Superior temporal gyrus (tissue), 1 donor: ENCODE measurements around the gene DAB1.
A peak's percentile ranks its signal among the peaks of the same experiment; 100 is the strongest.

Source experiments
- DNase-seq: peaks from one replicate; pipeline ENCODE4 v3.0.0-alpha.2; 2016; ENCODE audit errors: extremely low spot score

The DAB1 gene

GRCh38 chr1:57026624-57027354 is 397.1 kb downstream of the DAB1 start:
- DNase-seq: no peak

- peak; percentile 78 for DNase-seq
Measured at GRCh38 chr1:57024855-57025254, 399.0 kb downstream of the DAB1 start.

DNA sequence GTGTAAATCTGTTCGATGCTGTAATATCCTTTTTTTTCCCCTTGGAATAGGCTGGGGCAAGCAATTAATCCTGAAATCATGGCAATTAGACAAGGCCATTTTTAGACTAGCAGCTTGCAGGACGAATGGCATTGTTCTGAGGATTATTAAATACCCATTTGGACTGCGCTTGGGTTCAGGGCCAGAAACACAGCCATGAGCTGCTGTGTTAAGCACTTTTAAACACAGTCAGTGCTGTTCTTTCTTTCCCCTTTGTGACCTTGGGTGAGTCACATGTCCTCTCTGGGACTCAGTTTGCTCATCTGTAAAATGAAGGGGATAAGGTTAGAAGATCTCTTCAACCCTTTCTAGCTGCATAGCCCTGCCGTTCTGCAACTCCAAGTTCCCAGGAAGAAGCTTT is 399.4 kb downstream of the DAB1 start:
- DNase-seq: peak; percentile 24

- no peak for DNase-seq
Measured at GRCh38 chr1:57020216-57020615, 403.6 kb downstream of the DAB1 start.

- no peak for DNase-seq
Measured at GRCh38 chr1:57019236-57019839, 404.5 kb downstream of the DAB1 start.

DNA sequence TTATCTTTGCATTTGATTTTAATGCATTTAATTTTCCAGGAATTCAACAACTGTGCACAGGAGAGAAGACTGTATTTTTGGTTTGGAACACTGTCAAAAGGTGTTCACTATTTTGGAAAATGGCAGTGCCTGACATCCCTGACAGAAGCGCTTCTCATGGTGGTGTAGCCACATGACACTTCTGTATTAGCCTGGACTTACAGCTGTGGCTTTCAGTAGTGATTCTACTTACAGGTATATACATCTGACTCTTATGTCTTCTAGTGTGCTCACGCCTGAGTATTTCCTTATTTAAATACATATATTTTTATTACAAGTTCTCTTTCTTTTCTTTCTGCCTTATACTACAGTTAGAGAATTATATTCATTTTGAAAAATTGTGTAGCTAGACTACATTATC is 405.7 kb downstream of the DAB1 start:
- no peak for DNase-seq

GRCh38 chr1:57017717-57018116 is 406.1 kb downstream of the DAB1 start:
- DNase-seq: no peak

DNA sequence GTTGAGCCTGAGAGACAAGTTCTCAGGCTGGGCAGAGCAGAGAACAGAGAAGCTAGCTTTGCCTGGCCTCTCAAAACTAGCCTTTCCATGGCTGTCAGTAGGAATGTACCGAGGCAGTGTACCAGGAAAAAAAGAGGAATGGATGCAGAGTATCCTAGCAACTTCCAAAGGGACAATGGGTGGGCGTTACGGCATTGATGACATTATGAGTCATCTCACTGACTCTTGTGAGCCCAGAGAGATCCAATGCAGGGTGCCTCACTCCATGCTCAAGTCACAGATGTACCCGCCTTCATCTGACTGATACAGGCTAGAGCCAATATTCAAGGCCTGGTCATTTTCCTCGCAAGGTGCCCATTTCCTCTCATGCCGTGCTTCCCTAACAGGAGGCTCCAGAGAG is 406.7 kb downstream of the DAB1 start:
- no peak for DNase-seq

- no peak for DNase-seq
Measured at GRCh38 chr1:57015071-57015470, 408.8 kb downstream of the DAB1 start.

GRCh38 chr1:57013522-57013921 is 410.3 kb downstream of the DAB1 start:
- DNase-seq: no peak

- DNase-seq: no peak
Measured at GRCh38 chr1:57012315-57012714, 411.5 kb downstream of the DAB1 start.

DNA sequence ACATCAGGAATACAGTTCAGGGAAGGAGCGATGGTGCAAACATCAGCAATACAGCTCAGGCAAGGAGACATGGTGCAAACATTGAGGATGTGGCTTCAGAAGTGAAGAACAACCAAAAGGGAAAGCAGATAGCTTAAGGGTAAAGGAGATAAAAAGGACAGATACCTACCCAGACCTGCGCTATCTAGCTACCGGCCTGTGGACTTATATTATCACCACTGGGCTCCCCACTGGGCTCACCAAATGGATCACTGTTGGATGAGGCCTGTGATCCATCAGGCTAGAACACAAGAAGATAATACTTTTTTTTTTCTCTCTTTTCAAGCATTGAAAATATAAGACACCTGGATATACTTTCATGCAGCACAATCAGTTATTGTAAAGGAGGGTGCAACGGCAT is 413.3 kb downstream of the DAB1 start:
- DNase-seq: no peak

GRCh38 chr1:57007948-57008347 is 415.9 kb downstream of the DAB1 start:
- DNase-seq: no peak

GRCh38 chr1:57007472-57007871 is 416.4 kb downstream of the DAB1 start:
- DNase-seq: no peak

DNA sequence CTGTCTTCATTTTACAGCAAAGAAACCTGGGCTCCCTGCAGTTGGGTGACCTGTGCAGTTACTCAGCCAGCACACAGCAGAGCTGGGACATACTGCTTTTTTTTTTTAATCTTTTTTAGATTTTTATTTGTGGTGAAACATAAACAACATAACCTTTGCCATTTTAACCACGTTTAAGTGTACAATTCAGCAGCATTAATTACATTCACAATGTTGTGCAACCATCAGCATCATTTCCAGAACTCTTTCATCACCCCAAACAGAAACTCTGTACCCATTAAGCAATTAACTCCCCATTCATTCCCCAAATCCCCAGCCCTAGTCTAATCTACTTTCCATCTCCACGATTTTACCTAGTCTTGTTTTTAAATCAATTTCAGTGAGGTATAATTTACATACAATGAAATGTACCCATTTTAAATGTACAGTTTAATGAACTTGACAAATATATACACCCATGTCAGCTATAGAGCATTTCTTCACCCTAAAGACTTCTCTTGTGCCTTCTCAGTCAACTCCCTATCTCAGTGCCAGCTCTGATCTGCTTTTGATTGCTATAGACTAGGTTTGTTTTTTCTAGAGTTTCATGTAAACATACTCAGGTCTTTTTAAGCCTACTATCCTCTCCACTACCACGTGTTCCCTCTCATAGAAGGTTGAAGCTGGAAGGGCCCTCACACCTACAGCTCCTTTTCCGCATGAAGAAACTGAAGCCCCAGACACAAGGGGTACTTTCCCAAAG is 420.3 kb downstream of the DAB1 start:
- no peak for DNase-seq

GRCh38 chr1:56995414-56996100 is 428.3 kb downstream of the DAB1 start:
- no peak for DNase-seq

- no peak for DNase-seq
Measured at GRCh38 chr1:56993475-56993874, 430.4 kb downstream of the DAB1 start.

DNA sequence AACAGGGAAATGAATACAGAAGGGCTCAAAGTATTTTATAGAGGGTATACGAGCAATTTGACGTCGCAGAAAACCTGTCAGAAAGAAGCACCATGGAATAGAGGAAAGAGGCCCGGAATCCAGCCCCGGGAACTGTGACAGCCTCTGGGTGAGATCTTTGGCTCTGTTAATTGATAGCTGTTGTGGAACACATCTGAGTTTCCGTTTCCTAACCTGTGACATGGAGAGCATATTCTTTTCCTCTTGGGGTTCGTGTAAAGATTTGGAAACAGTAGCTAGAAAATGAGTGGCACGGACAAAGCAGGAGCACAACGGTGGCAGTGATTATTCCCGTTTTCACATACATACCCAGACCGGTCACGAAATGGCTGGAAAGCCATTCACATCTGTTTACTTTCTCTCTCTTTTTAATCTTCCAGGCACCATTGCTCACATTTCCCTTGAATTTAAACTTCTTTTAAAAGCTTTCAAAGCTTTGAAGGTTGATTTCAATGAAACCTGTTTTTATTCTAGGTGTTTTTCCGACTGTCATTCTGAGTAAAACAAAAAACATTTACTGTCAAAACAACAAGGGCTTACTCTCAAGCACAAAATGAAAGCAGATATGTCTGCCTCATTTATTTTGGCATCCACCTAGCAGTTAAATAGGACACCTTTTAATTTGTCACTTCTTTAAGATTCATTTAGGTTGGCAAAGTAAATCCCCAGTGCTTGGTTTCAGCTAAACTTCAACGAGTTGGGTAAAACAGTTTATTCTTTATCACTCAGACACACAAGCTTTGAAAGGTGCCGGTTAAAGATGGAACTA is 431.3 kb downstream of the DAB1 start:
- no peak for DNase-seq

- DNase-seq: no peak
Measured at GRCh38 chr1:56991576-56991975, 432.3 kb downstream of the DAB1 start.

DNA sequence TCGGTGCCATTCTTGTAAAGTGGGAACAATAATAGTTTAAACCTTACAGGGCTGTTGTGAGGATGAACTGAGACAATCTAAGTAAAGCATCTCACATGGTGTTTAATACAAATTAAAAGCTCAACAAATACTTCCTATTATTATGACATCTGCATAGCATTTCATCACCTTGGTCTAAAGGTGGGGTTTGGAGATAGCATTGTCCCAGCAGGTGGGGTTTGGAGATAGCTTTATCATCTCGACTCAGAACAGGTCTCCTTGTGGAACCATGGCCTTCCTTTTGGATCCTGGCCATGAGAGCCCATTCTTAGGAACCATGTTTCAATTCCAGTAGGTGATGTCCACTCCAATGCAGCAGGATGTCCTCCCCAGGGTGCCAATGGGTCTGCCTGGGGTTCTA is 437.5 kb downstream of the DAB1 start:
- DNase-seq: no peak

DNA sequence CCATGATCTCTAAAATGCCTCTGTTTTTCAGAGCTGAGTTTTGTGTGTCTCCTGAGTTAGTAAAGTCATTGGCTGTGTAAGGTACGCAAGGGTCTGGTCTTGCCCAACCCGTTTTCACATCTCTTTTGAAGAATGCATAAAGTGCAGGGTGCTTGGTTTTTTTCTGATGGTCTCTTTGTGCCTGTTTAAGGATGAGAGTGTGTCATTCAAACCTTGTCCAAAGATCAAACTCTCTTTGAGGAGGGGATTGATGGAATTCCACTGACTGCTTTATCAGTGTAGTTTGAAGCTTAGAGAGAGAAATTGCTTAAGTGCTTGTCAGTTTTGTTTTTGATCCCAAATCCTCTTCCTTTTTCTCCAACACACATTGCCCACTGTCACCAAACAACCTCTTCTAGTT is 438.0 kb downstream of the DAB1 start:
- DNase-seq: no peak

DNA sequence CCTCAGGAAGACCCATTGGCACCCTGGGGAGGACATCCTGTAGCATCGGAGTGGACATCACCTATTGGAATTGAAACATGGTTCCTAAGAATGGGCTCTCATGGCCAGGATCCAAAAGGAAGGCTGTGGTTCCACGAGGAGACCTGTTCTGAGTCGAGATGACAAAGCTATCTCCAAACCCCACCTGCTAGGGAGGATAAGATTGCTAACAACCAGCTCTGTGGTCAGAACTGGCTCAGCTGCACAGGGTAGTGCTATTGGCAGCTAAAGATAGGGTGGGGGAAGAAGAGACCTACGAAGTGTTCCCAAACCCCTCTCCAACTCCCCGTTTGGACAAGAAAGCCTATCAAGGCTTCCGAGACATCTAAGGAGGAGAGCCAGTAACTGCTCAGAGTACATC is 440.4 kb downstream of the DAB1 start:
- no peak for DNase-seq
